ENCODE results near the gene CELSR1. TPM values are rescaled to one million over a fixed set of nuclear protein-coding genes. Genes with fewer than 3 reads are reported as not detected.
"Not testable (repeated sequence)": the region's sequence is repeated elsewhere in the genome, so short reads cannot be mapped to it uniquely, and the experiment has no call there.

Gene CELSR1
- total RNA-seq, 2 donors from 2014 or later = 0.14 to 0.45 TPM

GRCh38 chr22:46320166-46320710 lies 217.2 kb downstream of the CELSR1 start:
- Mint-ChIP-seq H3K9me3 (no peaks in the 10 kb centered on the region), H3K27me3 (no peaks in the 10 kb centered on the region), H3K36me3 (peaks cover 8% of the 10 kb centered on the region), H3K4me1 (ENCODE audit: low read depth in 2 of 2) (no peaks in the 10 kb centered on the region), H3K4me3 (no peak overlapping the region), H3K27ac (peak overlapping the region in 1 of 2 donors; percentile 31)
- ATAC-seq (no peak), DNase-seq (ENCODE audit: low spot score) (no peak)

- DNase-seq (ENCODE audit: low spot score) (no peak), ATAC-seq (no peak)
- Mint-ChIP-seq H3K27ac (no peak overlapping the region), H3K27me3 (no peaks in the 10 kb centered on the region), H3K36me3 (peaks cover 8% of the 10 kb centered on the region), H3K4me1 (ENCODE audit: low read depth in 2 of 2) (no peaks in the 10 kb centered on the region), H3K9me3 (no peaks in the 10 kb centered on the region), H3K4me3 (no peak overlapping the region)
Measured at GRCh38 chr22:46319319-46319718, 218.1 kb downstream of the CELSR1 start.

GRCh38 chr22:46318576-46318975 lies 218.8 kb downstream of the CELSR1 start:
- Mint-ChIP-seq H3K36me3 (peaks cover 8% of the 10 kb centered on the region), H3K9me3 (no peaks in the 10 kb centered on the region), H3K4me3 (no peak overlapping the region), H3K27me3 (no peaks in the 10 kb centered on the region), H3K4me1 (ENCODE audit: low read depth in 2 of 2) (no peaks in the 10 kb centered on the region), H3K27ac (no peak overlapping the region)
- ATAC-seq (no peak), DNase-seq (ENCODE audit: low spot score) (no peak)

- Mint-ChIP-seq H3K27ac (no peak overlapping the region), H3K4me3 (no peak overlapping the region), H3K36me3 (peaks cover 8% of the 10 kb centered on the region), H3K27me3 (no peaks in the 10 kb centered on the region), H3K4me1 (ENCODE audit: low read depth in 2 of 2) (no peaks in the 10 kb centered on the region), H3K9me3 (no peaks in the 10 kb centered on the region)
- no peak for DNase-seq (ENCODE audit: low spot score)
- ATAC-seq = no peak
Measured at GRCh38 chr22:46317646-46318045, 219.8 kb downstream of the CELSR1 start.

- Mint-ChIP-seq H3K27ac (no peak overlapping the region), H3K4me1 (ENCODE audit: low read depth in 2 of 2) (no peaks in the 10 kb centered on the region), H3K27me3 (no peaks in the 10 kb centered on the region), H3K36me3 (peaks cover 8% of the 10 kb centered on the region), H3K9me3 (no peaks in the 10 kb centered on the region), H3K4me3 (no peak overlapping the region)
- no peak for ATAC-seq
- no peak for DNase-seq (ENCODE audit: low spot score)
Measured at GRCh38 chr22:46315976-46316375, 221.4 kb downstream of the CELSR1 start.

- H3K9me3 Mint-ChIP-seq; H3K4me3 Mint-ChIP-seq; ATAC-seq; H3K27me3 Mint-ChIP-seq; DNase-seq (ENCODE audit: low spot score); H3K27ac Mint-ChIP-seq; H3K4me1 Mint-ChIP-seq (ENCODE audit: low read depth in 2 of 2): not testable (repeated sequence)
- peaks cover 12% of the 10 kb centered on the region for H3K36me3 Mint-ChIP-seq
Measured at GRCh38 chr22:46312848-46313247, 224.6 kb downstream of the CELSR1 start.

- Mint-ChIP-seq H3K4me3 (no peak overlapping the region), H3K36me3 (peaks cover 6% of the 10 kb centered on the region), H3K4me1 (ENCODE audit: low read depth in 2 of 2) (peaks cover 0 to 5% of the 10 kb centered on the region in 2 donors), H3K27ac (no peak overlapping the region), H3K9me3 (no peaks in the 10 kb centered on the region), H3K27me3 (no peaks in the 10 kb centered on the region)
- DNase-seq (ENCODE audit: low spot score) (no peak), ATAC-seq (no peak)
Measured at GRCh38 chr22:46312056-46312455, 225.4 kb downstream of the CELSR1 start.

Other genes with a start within 250 kb of the CELSR1 start
- gene GTSE1, start 240.8 kb downstream of the CELSR1 start, total RNA-seq = 10 to 100 TPM; 34.6 to 90.2 TPM
- 100 to 1,000 TPM in 1 of 2 donors, 10 to 100 TPM in 1; 72.7 to 135 TPM for gene TRMU, start 201.9 kb downstream of the CELSR1 start, total RNA-seq
- gene GRAMD4, start 82.8 kb upstream of the CELSR1 start, total RNA-seq = 10 to 100 TPM in 1 of 2 donors, 1 to 10 TPM in 1; 6.8 to 21.4 TPM
- 10 to 100 TPM; 38.1 to 55.8 TPM for gene CERK, start 200.6 kb upstream of the CELSR1 start, total RNA-seq
- gene TBC1D22A, start 225.0 kb upstream of the CELSR1 start, total RNA-seq = 10 to 100 TPM; 31.9 to 43.4 TPM